DMS79 (cell line): ENCODE measurements around the gene TMEM147.
"Not testable (repeated sequence)": the region's sequence is repeated elsewhere in the genome, so short reads cannot be mapped to it uniquely, and the experiment has no call there.

Experiments used
- DNase-seq: peaks from one replicate; lab custom pipeline; 2025; lab: John Stamatoyannopoulos, UW

The TMEM147 gene

DNA sequence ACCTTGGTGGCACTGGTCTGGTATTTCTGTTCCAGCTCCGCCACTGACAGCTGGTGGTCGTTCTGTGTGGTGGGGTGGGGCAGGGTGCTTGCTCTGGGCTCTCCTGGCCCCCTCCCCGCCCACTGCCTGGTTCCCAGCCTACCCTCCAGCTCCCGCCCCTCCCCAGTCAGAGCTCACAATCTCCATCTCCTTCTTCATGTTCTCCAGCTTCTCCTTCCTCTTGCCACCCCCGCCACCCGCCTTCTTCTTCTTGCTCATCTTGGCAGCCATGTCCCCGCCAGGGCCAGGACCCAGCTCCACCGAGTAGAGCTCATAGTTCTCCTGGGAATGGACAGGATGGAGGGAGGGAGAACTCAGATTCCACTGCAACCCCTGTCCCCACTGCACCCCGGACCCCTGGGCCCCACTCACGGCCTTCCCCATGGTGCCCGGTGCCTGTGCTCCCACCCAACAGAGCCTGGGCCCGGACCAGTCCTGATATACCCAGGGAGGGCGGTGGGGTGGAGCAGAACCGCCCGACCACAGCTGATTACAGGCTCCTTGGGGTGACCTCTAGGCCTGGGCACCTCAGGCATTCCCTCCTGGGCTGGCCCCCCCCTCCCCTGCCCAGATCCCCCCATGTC is 17.9 kb downstream of the TMEM147 start, which contains the start of gene ATP4A:
TSS of gene ATP4A (minus strand) at position 452 of the 623 bp plus-strand sequence. CDS start at position 423, 29 bp downstream.
- DNase-seq = no peak

DNA sequence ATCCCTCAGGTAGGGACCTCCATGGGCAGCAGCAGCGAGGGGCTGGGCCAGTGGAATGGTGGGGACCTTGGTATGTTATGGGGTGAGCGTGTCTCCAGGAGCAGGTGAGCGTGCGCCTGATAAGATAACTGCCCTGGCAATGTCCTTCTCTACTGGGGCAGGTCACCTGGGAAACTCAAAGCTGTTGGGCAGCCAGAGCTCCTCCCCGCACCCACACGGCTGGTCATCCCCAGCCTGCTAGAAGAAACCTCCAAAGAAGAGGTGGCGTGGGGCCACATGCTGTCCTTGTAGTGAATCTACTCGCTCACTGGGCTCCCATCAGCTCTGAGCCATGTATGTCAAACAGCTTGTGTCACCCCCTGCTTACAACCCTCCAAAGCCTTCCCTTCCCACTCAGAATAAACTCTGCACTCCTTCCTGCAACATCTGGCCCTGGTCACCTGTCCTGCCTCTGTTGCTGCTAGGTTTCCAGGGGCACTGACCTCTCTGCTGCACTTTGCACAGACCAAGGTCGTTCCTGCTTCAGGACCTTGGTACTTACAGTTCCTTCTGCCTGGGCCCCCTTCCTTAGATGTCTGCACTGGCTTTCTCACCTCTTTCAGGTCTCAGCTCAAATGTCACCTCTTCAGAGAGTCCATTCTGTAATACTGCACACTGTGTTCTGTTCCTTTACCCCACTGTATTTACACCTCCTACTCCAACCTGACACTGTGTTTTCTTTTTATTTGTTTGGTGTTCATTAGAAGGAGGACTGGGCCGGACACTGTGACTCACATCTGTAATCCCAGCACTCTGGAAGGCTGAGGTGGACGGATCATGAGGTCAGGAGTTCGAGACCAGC is 19.8 kb downstream of the TMEM147 start:
- no peak for DNase-seq

DNA sequence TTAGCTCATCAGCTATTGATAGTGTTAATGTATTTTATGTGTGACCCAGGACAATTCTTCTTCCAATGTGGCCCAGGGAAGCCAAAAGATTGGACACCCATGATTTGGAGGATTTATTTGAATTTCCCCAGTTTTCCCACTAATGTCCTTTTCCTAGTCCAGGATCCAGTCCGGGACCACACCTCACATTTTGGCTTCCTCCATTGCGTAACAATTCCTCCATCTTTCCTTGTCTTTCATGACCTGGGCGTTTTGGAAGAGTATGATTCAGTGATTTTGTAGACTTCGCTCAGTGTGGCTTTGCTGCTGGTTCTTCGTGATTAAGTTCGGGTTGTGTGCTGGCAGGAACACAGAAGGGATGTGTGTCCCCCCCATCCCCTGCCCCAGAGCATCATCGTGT is 21.3 kb downstream of the TMEM147 start:
- DNase-seq = no peak

DNA sequence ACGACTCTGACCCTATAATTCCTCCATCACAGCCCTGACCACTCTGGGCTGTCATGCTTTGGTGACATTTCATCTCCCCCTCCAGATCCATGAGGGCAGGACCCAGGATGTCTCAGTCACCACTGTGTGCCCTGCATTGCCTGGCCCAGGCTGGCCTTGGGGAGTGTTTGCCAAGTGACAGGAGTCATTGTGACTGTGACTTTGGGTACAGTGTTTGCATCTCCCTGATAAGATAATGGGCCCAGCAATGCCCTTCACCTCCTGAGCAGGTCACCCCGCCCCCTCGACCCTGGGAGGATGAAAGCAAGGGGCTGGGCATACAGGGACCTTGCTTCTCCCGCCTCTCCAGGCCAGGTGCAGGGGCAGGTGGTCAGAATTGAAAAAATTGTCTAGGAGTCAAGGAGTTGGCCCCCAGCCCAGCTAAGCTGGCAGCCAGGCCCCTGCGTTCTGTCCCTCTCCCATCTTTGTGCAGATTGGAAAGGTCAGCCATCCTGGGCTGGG is 23.9 kb downstream of the TMEM147 start:
- no peak for DNase-seq

DNA sequence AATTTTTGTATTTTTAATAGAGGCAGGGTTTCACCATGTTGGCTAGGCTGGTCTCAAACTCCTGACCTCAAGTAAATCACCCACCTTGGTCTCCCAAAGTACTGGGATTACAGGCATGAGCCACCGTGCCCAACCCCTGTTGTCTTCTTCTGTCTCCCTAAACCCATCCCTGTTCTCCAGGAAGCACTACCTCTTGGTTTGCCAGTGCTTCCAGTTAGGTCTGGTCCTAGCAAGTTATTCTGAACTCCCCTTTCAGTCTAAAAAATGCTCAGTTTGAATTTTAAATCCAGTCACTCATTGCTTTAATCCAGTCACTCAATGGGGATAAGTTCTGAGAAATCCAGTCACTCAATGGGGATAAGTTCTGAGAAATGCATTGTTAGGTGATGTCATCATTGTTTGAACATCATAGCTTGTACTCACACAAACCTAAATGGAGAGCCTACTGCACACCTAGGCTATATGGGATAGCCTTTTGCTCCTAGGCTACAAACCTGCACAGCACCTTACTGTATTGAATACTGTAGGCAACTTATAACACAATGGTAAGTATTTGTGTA is 26.1 kb downstream of the TMEM147 start:
- DNase-seq = no peak

GRCh38 chr19:35577918-35578317 is 32.5 kb downstream of the TMEM147 start:
- no peak for DNase-seq

GRCh38 chr19:35578707-35579106 is 33.3 kb downstream of the TMEM147 start:
- no peak for DNase-seq

GRCh38 chr19:35582760-35583159 is 37.3 kb downstream of the TMEM147 start:
- DNase-seq = no peak

- no peak for DNase-seq
Observed at GRCh38 chr19:35585848-35586247, 40.4 kb downstream of the TMEM147 start, which contains the start of gene PMIS2. PMIS2 (plus strand) TSS chr19:35586173; CDS start chr19:35586260, 87 bp downstream.

GRCh38 chr19:35587321-35587720 is 41.9 kb downstream of the TMEM147 start:
- no peak for DNase-seq

GRCh38 chr19:35590875-35591274 is 45.4 kb downstream of the TMEM147 start:
- DNase-seq = no peak

GRCh38 chr19:35592226-35592625 is 46.8 kb downstream of the TMEM147 start:
- no peak for DNase-seq

DNA sequence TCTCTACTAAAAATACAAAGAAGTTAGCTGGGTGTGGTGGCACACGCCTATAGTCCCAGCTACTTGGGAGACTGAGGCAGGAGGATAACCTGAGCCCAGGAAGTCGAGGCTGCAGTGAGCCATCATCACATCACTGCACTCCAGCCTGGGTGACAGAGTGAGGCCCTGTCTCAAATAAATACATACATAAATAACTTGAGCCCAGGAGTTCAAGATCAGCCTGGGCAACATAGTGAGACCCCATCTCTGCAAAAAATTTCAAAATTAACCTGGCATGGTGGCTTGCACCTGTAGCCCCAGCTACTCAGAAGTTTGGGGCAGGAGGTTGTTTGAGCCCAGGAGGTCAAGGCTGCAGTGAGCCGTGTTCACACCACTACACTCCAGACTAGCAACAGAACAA is 49.6 kb downstream of the TMEM147 start:
- not testable (repeated sequence) for DNase-seq

GRCh38 chr19:35595928-35596327 is 50.5 kb downstream of the TMEM147 start:
- DNase-seq = no peak

DNA sequence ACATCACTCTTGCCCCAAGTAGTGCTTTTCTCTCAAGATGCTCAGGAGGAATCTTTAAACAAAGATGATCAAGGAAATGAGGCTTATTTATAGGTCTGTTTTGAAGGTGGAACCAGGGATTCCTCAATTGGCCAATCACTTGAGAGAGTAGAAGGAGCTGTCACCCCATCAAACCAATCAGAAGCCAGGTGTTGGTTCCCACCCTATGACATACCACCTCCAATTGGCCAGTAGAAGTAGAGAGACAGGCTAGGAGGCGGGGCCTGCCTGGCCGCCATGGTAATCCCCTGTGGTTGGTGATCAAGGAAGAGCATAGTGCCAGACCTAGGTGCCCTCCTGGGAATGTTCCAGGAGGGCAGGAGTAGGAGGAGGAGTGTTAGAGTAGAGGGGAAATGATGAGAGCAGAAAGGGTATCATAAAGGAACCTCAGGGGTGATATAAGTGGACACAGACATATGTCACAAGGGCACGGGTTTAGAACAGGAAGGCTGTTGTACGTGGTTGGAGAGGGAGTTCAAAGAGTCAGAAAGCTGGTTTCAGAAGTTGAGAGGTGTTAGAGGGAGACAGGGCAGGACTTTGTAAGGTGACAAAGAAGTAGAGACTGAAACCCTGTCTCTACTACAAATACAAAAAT is 51.1 kb downstream of the TMEM147 start:
- no peak for DNase-seq
